ENCODE measurements around the gene SRGAP1. TPM values are rescaled to one million over a fixed set of nuclear protein-coding genes. Genes with fewer than 3 reads are reported as not detected.

The SRGAP1 gene
- total and polyA plus RNA-seq, 7 donors, result 0.23 to 5.1 (median 1.5) TPM

DNA sequence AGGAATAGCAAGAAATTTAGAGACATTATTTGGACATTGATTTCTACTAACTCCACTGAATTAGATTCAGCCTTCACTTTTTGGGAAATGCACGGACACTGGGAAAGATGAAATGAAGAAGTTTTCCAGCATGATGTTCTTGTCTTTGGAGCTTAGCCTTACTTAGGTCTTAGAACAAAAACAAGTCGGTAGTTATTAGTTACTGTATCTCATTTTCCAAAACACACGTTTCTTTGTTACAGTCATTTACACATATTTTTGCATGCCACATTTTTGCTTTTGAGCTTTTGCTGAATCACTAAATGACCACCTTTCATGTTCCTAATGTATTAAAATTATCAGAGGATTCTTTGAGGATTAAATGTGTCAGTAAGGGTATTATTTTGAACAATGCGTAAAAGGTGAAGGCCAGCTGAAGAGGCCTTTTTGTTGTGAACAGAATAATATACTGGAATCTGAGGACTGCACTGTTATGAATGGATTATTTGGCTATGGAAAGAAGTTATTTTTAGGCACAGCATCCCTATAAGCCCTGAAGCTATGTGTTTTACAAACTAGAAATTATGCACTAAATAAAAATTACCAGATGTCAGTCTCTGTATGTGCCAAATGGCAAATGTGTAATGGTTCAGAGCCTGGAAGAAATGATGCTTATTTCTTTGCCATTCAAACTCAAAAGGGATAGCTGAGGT, 138.2 kb downstream of the SRGAP1 start:
- H3K9me3 ChIP-seq, result no peaks in the 10 kb centered on the region
- H3K36me3 ChIP-seq (ENCODE audit: insufficient read depth in 1 of 2, low read depth in 1 of 2), result no peaks in the 10 kb centered on the region
- no peak overlapping the region for H3K27ac ChIP-seq
- ATAC-seq, result no peak
- H3K4me1 ChIP-seq, result no peaks in the 10 kb centered on the region
- intact Hi-C loops (cut with DNase I), result no loop called here
- no peak overlapping the region for H3K4me3 ChIP-seq
- H3K27me3 ChIP-seq (ENCODE audit: insufficient read depth in 3 of 3, low read length in 2 of 3), result no peaks in the 10 kb centered on the region
- DNase-seq, result no peak
- TF ChIP-seq, protein P1, sequence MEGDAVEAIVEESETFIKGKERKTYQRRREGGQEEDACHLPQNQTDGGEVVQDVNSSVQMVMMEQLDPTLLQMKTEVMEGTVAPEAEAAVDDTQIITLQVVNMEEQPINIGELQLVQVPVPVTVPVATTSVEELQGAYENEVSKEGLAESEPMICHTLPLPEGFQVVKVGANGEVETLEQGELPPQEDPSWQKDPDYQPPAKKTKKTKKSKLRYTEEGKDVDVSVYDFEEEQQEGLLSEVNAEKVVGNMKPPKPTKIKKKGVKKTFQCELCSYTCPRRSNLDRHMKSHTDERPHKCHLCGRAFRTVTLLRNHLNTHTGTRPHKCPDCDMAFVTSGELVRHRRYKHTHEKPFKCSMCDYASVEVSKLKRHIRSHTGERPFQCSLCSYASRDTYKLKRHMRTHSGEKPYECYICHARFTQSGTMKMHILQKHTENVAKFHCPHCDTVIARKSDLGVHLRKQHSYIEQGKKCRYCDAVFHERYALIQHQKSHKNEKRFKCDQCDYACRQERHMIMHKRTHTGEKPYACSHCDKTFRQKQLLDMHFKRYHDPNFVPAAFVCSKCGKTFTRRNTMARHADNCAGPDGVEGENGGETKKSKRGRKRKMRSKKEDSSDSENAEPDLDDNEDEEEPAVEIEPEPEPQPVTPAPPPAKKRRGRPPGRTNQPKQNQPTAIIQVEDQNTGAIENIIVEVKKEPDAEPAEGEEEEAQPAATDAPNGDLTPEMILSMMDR (IDR thresholded peaks at IDR 0.05), result no peak
- 48 to 55% (median 53%) methylated on average over 4 of the region's 4 CpGs for WGBS, 3 donors

DNA sequence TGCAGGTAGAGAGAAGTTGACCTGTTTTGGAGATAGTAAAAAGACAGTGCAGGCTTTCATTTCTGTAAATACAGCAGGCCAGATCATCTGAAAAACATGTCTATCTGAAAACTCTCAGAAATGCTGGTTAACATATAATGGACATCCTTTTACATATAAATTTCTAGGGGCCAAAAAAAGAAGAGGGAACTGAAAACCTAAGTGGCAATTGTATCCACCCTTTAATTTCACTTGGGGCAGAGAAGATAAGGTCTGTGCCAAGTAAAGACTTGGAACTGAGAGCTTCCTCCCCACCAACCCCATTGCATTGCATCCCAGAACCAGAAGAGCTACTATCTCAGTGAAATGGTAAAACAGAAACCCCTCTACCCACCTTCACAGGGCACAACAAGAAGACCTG, 141.0 kb downstream of the SRGAP1 start:
- intact Hi-C loops (cut with DNase I), result no loop called here
- ATAC-seq, result no peak
- Histone ChIP-seq H3K4me1 (no peaks in the 10 kb centered on the region), H3K27me3 (ENCODE audit: insufficient read depth in 3 of 3, low read length in 2 of 3) (no peaks in the 10 kb centered on the region), H3K9me3 (no peaks in the 10 kb centered on the region), H3K27ac (no peak overlapping the region), H3K4me3 (no peak overlapping the region), H3K36me3 (ENCODE audit: insufficient read depth in 1 of 2, low read depth in 1 of 2) (peaks cover 0 to 4% of the 10 kb centered on the region in 2 donors)
- TF ChIP-seq, protein P1 (IDR thresholded peaks at IDR 0.05), result no peak
- no peak for DNase-seq

DNA sequence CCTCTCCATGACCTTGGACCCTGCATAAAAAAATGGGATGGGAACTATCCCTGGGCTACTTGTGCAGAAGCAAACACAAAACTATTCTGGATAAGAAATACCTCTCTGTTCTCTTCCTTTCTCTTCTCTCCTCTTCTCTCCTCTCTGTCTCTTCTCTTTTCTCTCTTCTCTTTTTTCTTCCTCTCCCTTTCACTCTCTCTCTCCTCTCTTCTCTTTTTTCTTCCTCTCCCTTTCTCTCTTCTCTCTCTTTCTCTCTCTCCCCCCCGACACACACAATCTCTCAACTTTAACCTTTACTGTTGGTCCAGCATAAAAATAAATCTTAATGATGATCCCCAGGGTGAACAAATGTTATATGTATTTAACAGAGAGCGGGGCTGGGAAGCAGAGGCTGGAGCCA, 141.4 kb downstream of the SRGAP1 start:
- Histone ChIP-seq H3K27ac (no peak overlapping the region), H3K4me1 (no peaks in the 10 kb centered on the region), H3K27me3 (ENCODE audit: insufficient read depth in 3 of 3, low read length in 2 of 3) (no peaks in the 10 kb centered on the region), H3K4me3 (no peak overlapping the region), H3K36me3 (ENCODE audit: insufficient read depth in 1 of 2, low read depth in 1 of 2) (peaks cover 0 to 4% of the 10 kb centered on the region in 2 donors), H3K9me3 (no peaks in the 10 kb centered on the region)
- ATAC-seq, result no peak
- TF ChIP-seq, protein P1 (IDR thresholded peaks at IDR 0.05), result no peak
- DNase-seq, result no peak
- 75 to 78% (median 78%) methylated on average over 2 of the region's 2 CpGs for WGBS, 3 donors
- intact Hi-C loops (cut with DNase I), result no loop called here

DNA sequence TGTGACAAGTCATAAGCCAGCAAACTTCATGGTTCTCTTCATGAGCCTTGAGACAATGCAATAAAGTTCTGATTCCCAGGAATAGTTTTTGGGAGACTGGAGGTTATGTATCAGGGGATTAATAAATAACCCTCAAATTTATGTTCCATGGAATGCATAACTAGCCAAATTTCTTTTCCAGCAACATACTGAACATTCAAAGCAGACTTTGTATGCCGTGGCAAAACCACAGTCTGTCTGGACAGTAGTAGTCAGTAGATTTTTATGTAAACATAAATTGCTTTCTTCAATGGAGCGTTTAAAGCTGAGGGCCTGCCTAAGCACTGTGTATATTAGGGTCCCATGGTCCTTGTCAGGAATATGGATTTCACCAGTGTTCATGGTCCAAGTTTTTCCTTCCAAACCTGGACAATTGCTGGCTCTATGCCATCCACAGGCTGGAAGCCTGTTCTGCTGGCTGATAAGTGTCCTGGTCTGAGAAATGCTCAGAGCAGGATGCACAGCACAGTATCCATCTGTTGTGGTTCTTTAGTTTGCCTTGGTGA, 144.9 kb downstream of the SRGAP1 start:
- TF ChIP-seq, protein P1 (IDR thresholded peaks at IDR 0.05), result no peak
- 44 to 57% (median 46%) methylated on average over 2 of the region's 2 CpGs for WGBS, 3 donors
- Histone ChIP-seq H3K4me1 (no peaks in the 10 kb centered on the region), H3K27me3 (ENCODE audit: insufficient read depth in 3 of 3, low read length in 2 of 3) (no peaks in the 10 kb centered on the region), H3K36me3 (ENCODE audit: insufficient read depth in 1 of 2, low read depth in 1 of 2) (peaks cover 0 to 4% of the 10 kb centered on the region in 2 donors), H3K4me3 (no peak overlapping the region), H3K9me3 (no peaks in the 10 kb centered on the region), H3K27ac (no peak overlapping the region)
- ATAC-seq, result no peak
- DNase-seq, result no peak
- intact Hi-C loops (cut with DNase I), result no loop called here
